PC-3 (cell line): ENCODE measurements around the gene H2BK1. TPM values are rescaled to one million over a fixed set of nuclear protein-coding genes. Genes with fewer than 3 reads are reported as not detected.

Experiments used
- ATAC-seq: fragments of 200-7000 bp; cut with Tn5 transposase; 2 replicates; pipeline ENCODE4 v1.9.1; 2020; ENCODE audit warnings: mild to moderate bottlenecking, moderate library complexity
- BruUV-seq: library from RNA; stranded (reverse); fragments of 400-500 nt; replicated peaks from 2 replicates; lab custom pipeline; 2021; lab: Mats Ljungman, UMichigan
- CTCF ChIA-PET: fragments of 300-600 bp; sonication (Branson Sonifier 250); formaldehyde crosslinking; loops from one replicate; lab custom pipeline; 2022; ENCODE audit warnings: antibody characterized with exemption; lab: Charles Lee
- POLR2A ChIA-PET: fragments of 300-600 bp; sonication (Branson Sonifier 250); formaldehyde crosslinking; loops from one replicate; lab custom pipeline; 2022; ENCODE audit warnings: antibody characterized with exemption; ENCODE audit not compliant: unreplicated experiment; lab: Charles Lee
- DNase-seq: peaks from one replicate; pipeline ENCODE4 v3.0.0-alpha.2; 2015
- H2AFZ ChIP-seq: fragments of 300-600 bp; sonication (generic); 2 replicates; pipeline ENCODE4 v1.6.0; 2016; ENCODE audit warnings: antibody characterized with exemption, low read length
- H3F3A ChIP-seq: fragments of 300-600 bp; sonication (generic); one replicate; pipeline ENCODE4 v1.6.0; 2017; ENCODE audit warnings: antibody characterized with exemption, low read length, control low read depth, mild to moderate bottlenecking; ENCODE audit not compliant: unreplicated experiment
- H3K27ac ChIP-seq: fragments of 300-600 bp; sonication (generic); 2 replicates; pipeline ENCODE4 v1.5.1; 2016; ENCODE audit warnings: mild to moderate bottlenecking, low read length
- H3K27me3 ChIP-seq: fragments of 300-600 bp; sonication (generic); 2 replicates; pipeline ENCODE4 v1.6.1; 2016; ENCODE audit warnings: low read length, mixed read lengths
- H3K36me3 ChIP-seq: fragments of 300-600 bp; sonication (generic); 2 replicates; pipeline ENCODE4 v1.6.1; 2016; ENCODE audit warnings: low read depth, mixed run types, low read length, mixed read lengths
- H3K4me1 ChIP-seq: fragments of 300-600 bp; sonication (generic); 2 replicates; pipeline ENCODE4 v1.5.1; 2016; ENCODE audit warnings: low read length; ENCODE audit not compliant: insufficient read depth
- H3K4me2 ChIP-seq: fragments of 300-600 bp; sonication (generic); 2 replicates; pipeline ENCODE4 v1.6.0; 2016; ENCODE audit warnings: low read length
- H3K4me3 ChIP-seq: fragments of 300-600 bp; sonication (generic); 2 replicates; pipeline ENCODE4 v1.5.1; 2016; ENCODE audit warnings: mild to moderate bottlenecking, low read length, mixed read lengths
- H3K79me2 ChIP-seq: fragments of 300-600 bp; sonication (generic); 2 replicates; pipeline ENCODE4 v1.6.1; 2017; ENCODE audit warnings: low read length, mixed read lengths
- H3K9ac ChIP-seq: fragments of 300-600 bp; sonication (generic); 2 replicates; pipeline ENCODE4 v1.6.0; 2016; ENCODE audit warnings: mild to moderate bottlenecking, low read length
- H3K9me2 ChIP-seq: fragments of 300-600 bp; sonication (generic); replicated peaks from 2 replicates; pipeline ENCODE4 v1.6.1; 2016; ENCODE audit warnings: mixed run types, low read length, mixed read lengths
- H3K9me3 ChIP-seq: fragments of 300-600 bp; sonication (generic); 2 replicates; pipeline ENCODE4 v1.6.1; 2016; ENCODE audit warnings: low read length, mixed read lengths
- H4K20me1 ChIP-seq: fragments of 300-600 bp; sonication (generic); 2 replicates; pipeline ENCODE4 v1.6.1; 2016; ENCODE audit warnings: low read length, mixed read lengths
- CTCF ChIP-seq: fragments of 300-600 bp; sonication (generic); conservative IDR thresholded peaks from 2 replicates; pipeline ENCODE4 v1.5.1; 2017; ENCODE audit warnings: antibody characterized with exemption, low read depth, mild to moderate bottlenecking, low read length
- EZH2 ChIP-seq: fragments of 300-600 bp; sonication (generic); IDR thresholded peaks from one replicate; pipeline ENCODE4 v1.6.1; 2017; ENCODE audit warnings: antibody characterized with exemption, mild to moderate bottlenecking, low read length; ENCODE audit not compliant: unreplicated experiment
- EZH2phosphoT487 ChIP-seq: fragments of 300-600 bp; sonication (generic); IDR thresholded peaks from 2 replicates; pipeline ENCODE4 v1.6.1; 2018; ENCODE audit warnings: mild to moderate bottlenecking, antibody characterized with exemption, low read length, borderline replicate concordance
- intact Hi-C: fragments of 100-400 bp; cut with micrococcal nuclease; formaldehyde crosslinking; loops from 2 replicates; pipeline ENCODE4 v1.9.0; 2023
- total RNA-seq: library from RNA; depleted of rRNA; stranded (reverse); fragments of >200 nt; gene quantifications from 2 replicates; pipeline ENCODE4 v1.2.3, GENCODE V29; 2014

Gene H2BK1
- total RNA-seq, 1 experiment from 2014 or later, result not detected

DNA sequence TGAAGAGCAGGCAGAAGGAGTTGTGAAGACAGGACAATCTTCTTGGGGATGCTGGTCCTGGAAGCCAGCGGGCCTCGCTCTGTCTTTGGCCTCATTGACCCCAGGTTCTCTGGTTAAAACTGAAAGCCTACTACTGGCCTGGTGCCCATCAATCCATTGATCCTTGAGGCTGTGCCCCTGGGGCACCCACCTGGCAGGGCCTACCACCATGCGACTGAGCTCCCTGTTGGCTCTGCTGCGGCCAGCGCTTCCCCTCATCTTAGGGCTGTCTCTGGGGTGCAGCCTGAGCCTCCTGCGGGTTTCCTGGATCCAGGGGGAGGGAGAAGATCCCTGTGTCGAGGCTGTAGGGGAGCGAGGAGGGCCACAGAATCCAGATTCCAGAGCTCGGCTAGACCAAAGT, 23.5 kb upstream of the H2BK1 start:
- 0 out of 2 replicates have a peak overlapping the region, but pooled peaks have one; percentile 75 for H3K27ac ChIP-seq
- no peaks in the 10 kb centered on the region for H4K20me1 ChIP-seq

GRCh38 chr7:151232917-151233701, 22.8 kb upstream of the H2BK1 start:
- Histone ChIP-seq H3K79me2 (peaks cover 47% of the 10 kb centered on the region), H3K27ac (peak overlapping the region; percentile 75), H2AFZ (peak overlapping the region; percentile 94), H4K20me1 (no peaks in the 10 kb centered on the region), H3F3A (no peaks in the 10 kb centered on the region), H3K9ac (peak overlapping the region; percentile 97), H3K9me2 (no peaks in the 10 kb centered on the region), H3K4me2 (peak overlapping the region; percentile 91), H3K4me3 (peak overlapping the region; percentile 89), H3K4me1 (peaks cover 29% of the 10 kb centered on the region), H3K9me3 (no peaks in the 10 kb centered on the region), H3K36me3 (peaks cover 16% of the 10 kb centered on the region), H3K27me3 (no peaks in the 10 kb centered on the region)
- no peak for TF ChIP-seq EZH2phosphoT487
- TSS peak; percentile 79 for BruUV-seq
- ChIA-PET CTCF (no interaction called here), POLR2A (interaction anchor here (0.6 to 1.0 kb wide), 2 partner anchors 76 to 170 kb away, joined by 4 to 5 read pairs; no protein-coding TSS in a partner anchor)
- peak; percentile 76 for DNase-seq
- peak; percentile 74 for ATAC-seq
- intact Hi-C loops, result no loop called here

More for the DNA sequence above, 23.5 kb upstream of the H2BK1 start:
- no peak overlapping the region for H2AFZ ChIP-seq
- ATAC-seq (no peak), DNase-seq (no peak)
- H3K4me2 ChIP-seq, result peak overlapping the region; percentile 91
- H3K9me2 ChIP-seq, result no peaks in the 10 kb centered on the region
- peaks cover 47% of the 10 kb centered on the region for H3K79me2 ChIP-seq
- H3K36me3 ChIP-seq, result peaks cover 16% of the 10 kb centered on the region
- intact Hi-C loops, result no loop called here
- H3K9ac ChIP-seq, result peak overlapping the region; percentile 97
- H3K4me1 ChIP-seq, result peaks cover 24% of the 10 kb centered on the region
- H3F3A ChIP-seq, result no peaks in the 10 kb centered on the region
- POLR2A ChIA-PET, result no interaction called here
- CTCF ChIA-PET, result no interaction called here
- peak overlapping the region; percentile 89 for H3K4me3 ChIP-seq
- TF ChIP-seq EZH2phosphoT487 (no peak), EZH2 (no peak), CTCF (no peak)
- H3K9me3 ChIP-seq, result no peaks in the 10 kb centered on the region
- H3K27me3 ChIP-seq, result no peaks in the 10 kb centered on the region
- no TSS peak for BruUV-seq

- H3K4me2 ChIP-seq, result peak within 1 kb of the TSS; percentile 91
- H3K27me3 ChIP-seq, result no peaks in the 10 kb centered on the region
- H3K9me3 ChIP-seq, result no peaks in the 10 kb centered on the region
- peak within 1 kb of the TSS; percentile 75 for H3K27ac ChIP-seq
- H3F3A ChIP-seq, result no peaks in the 10 kb centered on the region
- peak within 1 kb of the TSS; percentile 94 for H2AFZ ChIP-seq
- H4K20me1 ChIP-seq, result no peaks in the 10 kb centered on the region
- no TSS peak for BruUV-seq
- peak within 1 kb of the TSS; percentile 97 for H3K9ac ChIP-seq
- ATAC-seq (peak; percentile 90), DNase-seq (peak; percentile 81)
- ChIA-PET CTCF (no interaction called here), POLR2A (interaction anchor here (0.6 to 1.0 kb wide), 2 partner anchors 75 to 169 kb away, joined by 4 to 5 read pairs; no protein-coding TSS in a partner anchor)
- no peak for TF ChIP-seq EZH2
- TF ChIP-seq EZH2phosphoT487, result no peak
- no peak for TF ChIP-seq CTCF
- peak within 1 kb of the TSS; percentile 89 for H3K4me3 ChIP-seq
- H3K36me3 ChIP-seq, result peaks cover 14% of the 10 kb centered on the region
- H3K4me1 ChIP-seq, result peaks cover 34% of the 10 kb centered on the region
- no peaks in the 10 kb centered on the region for H3K9me2 ChIP-seq
- intact Hi-C loops, result no loop called here
- peaks cover 47% of the 10 kb centered on the region for H3K79me2 ChIP-seq
Observed at GRCh38 chr7:151232091-151232916, 22.0 kb upstream of the H2BK1 start, which contains the start of gene CHPF2. Gene CHPF2, plus strand, starts transcription at chr7:151232483. Its CDS starts 1,529 bp downstream, at chr7:151234012.
